Activated CD4-positive, alpha-beta T cell treated with anti-CD3 and anti-CD28 coated beads for 36 hours (primary cell): ENCODE measurements around the gene WFDC13. TPM values are rescaled to one million over a fixed set of nuclear protein-coding genes. Genes with fewer than 3 reads are reported as not detected.

Experiments
- ATAC-seq: fragments of 200-7000 bp; cut with Tn5 transposase; one replicate; pipeline ENCODE4 v1.10.0; 2021; ENCODE audit warnings: mild to moderate bottlenecking, moderate library complexity
- CTCF ChIA-PET: fragments of 350-600 bp; sonication (Branson Sonifier 250); formaldehyde crosslinking; loops from one replicate; lab custom pipeline; 2021; ENCODE audit warnings: antibody characterized with exemption; lab: Charles Lee
- POLR2A ChIA-PET: fragments of 350-600 bp; sonication (Branson Sonifier 250); formaldehyde crosslinking; loops from one replicate; lab custom pipeline; 2021; ENCODE audit warnings: antibody characterized with exemption, inconsistent platforms; lab: Charles Lee
- DNase-seq: peaks from one replicate; pipeline ENCODE4 v3.0.0-alpha.2; 2020
- H3K27ac Mint-ChIP-seq: one replicate; pipeline ENCODE4 v1.8.0; 2021; ENCODE audit warnings: mixed read lengths
- H3K27me3 Mint-ChIP-seq: one replicate; pipeline ENCODE4 v1.8.0; 2021; ENCODE audit warnings: mixed read lengths
- H3K36me3 Mint-ChIP-seq: one replicate; pipeline ENCODE4 v1.8.0; 2021; ENCODE audit warnings: low read depth, mixed read lengths
- H3K4me1 Mint-ChIP-seq: one replicate; pipeline ENCODE4 v1.8.0; 2021; ENCODE audit warnings: mixed read lengths
- H3K4me3 Mint-ChIP-seq: one replicate; pipeline ENCODE4 v1.8.0; 2021; ENCODE audit warnings: mild to moderate bottlenecking, moderate library complexity, mixed read lengths
- H3K9me3 Mint-ChIP-seq: one replicate; pipeline ENCODE4 v1.8.0; 2021; ENCODE audit warnings: low read depth, mixed read lengths
- intact Hi-C, 2 experiments: fragments of 100-400 bp; cut with DNase I in 1 of 2; cut with micrococcal nuclease in 1 of 2; formaldehyde crosslinking; loops; one replicate each; pipeline versions ENCODE4 v1.14.2 to v1.15.1; 2022 to 2024; cut with DNase I, micrococcal nuclease
- total RNA-seq, 2 experiments: library from RNA; stranded (reverse); gene quantifications; one replicate each; pipeline ENCODE4 v1.2.3, GENCODE V29; 2021

WFDC13 gene
- total RNA-seq, 2 experiments from 2014 or later = not detected

DNA sequence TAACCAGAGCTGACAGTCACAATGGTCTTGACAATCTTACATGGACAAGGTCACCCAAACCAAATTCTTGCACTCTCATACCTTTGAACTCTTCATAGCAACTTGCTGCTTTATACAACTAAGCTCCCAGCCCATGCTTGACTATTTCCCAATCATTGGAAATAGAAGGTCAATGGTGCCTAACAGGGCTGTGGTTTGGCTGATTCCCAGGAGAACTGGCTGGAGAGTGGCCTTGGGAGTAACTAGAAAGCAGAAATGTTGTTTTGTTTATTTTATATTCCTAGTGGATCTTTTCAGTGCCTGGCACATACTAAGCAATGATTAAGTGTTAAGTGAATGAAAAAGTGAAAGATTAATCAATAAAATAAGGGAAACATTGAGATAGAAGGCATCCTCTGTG is 23.3 kb downstream of the WFDC13 start:
- Mint-ChIP-seq H3K9me3 (no peaks in the 10 kb centered on the region), H3K4me3 (no peak overlapping the region), H3K27ac (no peak overlapping the region), H3K27me3 (peaks cover 41% of the 10 kb centered on the region), H3K4me1 (peaks cover 5% of the 10 kb centered on the region), H3K36me3 (no peaks in the 10 kb centered on the region)
- intact Hi-C loops = no loop called here
- ChIA-PET POLR2A (no interaction called here), CTCF (interaction anchor here (0.6 to 1.6 kb wide), 4 partner anchors 16 to 136 kb away, joined by 3 to 4 read pairs (median 4); no protein-coding TSS in a partner anchor)
- DNase-seq = no peak
- ATAC-seq = no peak

DNA sequence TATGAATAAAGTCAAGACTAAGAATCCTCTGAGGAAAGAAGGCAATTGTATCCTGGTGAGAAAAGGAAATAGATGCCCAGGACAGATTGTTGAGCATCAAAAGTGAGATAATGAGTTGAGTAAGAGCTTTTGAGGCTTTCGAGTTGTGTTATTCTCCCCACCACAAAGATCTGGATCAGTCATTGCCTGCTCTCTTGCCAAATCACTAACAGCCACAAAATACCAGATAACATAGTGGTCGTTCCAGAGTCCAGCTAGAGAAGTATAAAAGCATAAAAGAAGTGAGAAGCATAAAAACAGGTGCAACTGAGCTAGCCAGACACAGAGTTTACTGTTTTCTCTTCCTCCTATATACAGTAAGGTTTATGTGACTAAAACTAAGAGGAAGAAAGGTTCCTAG is 25.2 kb downstream of the WFDC13 start:
- Mint-ChIP-seq H3K27me3 (peaks cover 42% of the 10 kb centered on the region), H3K4me1 (peaks cover 5% of the 10 kb centered on the region)
- no peak for DNase-seq

DNA sequence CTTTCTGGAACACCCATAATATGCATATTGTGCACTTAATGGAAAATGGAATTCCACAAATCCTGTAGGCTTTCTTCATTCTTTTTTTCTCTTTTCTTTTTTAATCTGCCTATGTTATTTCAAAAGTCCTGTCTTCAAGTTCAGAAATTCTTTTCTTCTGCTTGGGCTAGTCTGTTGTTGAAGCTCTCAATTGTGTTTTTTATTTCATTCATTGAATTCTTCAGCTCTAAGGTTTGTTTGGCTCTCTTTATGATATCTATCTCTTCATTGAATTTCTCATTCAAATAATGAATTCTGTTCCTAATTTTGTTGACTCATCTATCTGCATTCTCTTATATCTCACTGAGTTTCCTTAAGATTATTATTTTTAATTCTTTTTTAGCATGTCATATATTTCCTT is 30.4 kb downstream of the WFDC13 start:
- Mint-ChIP-seq H3K27me3 (peaks cover 31% of the 10 kb centered on the region), H3K9me3 (peaks cover 20% of the 10 kb centered on the region), H3K4me1 (peaks cover under 1% of the 10 kb centered on the region), H3K27ac (no peak overlapping the region), H3K4me3 (no peak overlapping the region), H3K36me3 (peaks cover 4% of the 10 kb centered on the region)
- ChIA-PET POLR2A (no interaction called here), CTCF (no interaction called here)
- intact Hi-C loops = no loop called here
- no peak for ATAC-seq
- no peak for DNase-seq

More for the DNA sequence above, 25.2 kb downstream of the WFDC13 start:
- intact Hi-C loops = no loop called here
- no peak overlapping the region for H3K4me3 Mint-ChIP-seq
- H3K9me3 Mint-ChIP-seq = peaks cover 11% of the 10 kb centered on the region
- peak; percentile 49 for ATAC-seq
- H3K36me3 Mint-ChIP-seq = peaks cover under 1% of the 10 kb centered on the region
- ChIA-PET CTCF (interaction anchor here (1.0 to 1.5 kb wide), 2 partner anchors 28 to 44 kb away, joined by 3 to 5 read pairs; no protein-coding TSS in a partner anchor), POLR2A (no interaction called here)
- H3K27ac Mint-ChIP-seq = no peak overlapping the region

DNA sequence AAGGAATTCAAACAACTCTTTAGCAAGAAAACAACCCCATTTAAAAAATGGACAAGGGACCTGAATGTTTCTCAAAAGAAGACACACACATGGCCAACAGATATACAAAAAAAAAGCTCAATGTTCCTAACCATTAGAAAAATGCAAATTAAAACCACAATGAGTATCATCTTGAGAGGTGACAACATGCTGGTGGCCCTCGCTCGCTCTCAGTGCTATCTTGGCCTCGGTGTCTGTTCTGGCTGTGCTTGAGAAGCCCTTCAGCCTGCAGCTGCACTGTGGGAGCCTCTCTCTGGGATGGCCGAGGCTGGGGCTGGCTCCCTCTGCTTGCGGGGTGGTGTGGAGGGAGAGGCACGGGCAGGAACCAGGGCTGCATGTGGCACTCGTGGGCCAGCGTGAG is 33.7 kb downstream of the WFDC13 start:
- CTCF ChIA-PET = interaction anchor here (1.3 kb wide), 1 partner anchor 35 kb away, joined by 3 read pairs; no protein-coding TSS in a partner anchor
- intact Hi-C loops = no loop called here
- DNase-seq (no peak), ATAC-seq (no peak)
- POLR2A ChIA-PET = no interaction called here
- H3K27me3 Mint-ChIP-seq = peaks cover 29% of the 10 kb centered on the region
- no peak overlapping the region for H3K27ac Mint-ChIP-seq
- H3K36me3 Mint-ChIP-seq = peaks cover 4% of the 10 kb centered on the region
- H3K4me1 Mint-ChIP-seq = no peaks in the 10 kb centered on the region
- H3K4me3 Mint-ChIP-seq = no peak overlapping the region
- peaks cover 20% of the 10 kb centered on the region for H3K9me3 Mint-ChIP-seq

DNA sequence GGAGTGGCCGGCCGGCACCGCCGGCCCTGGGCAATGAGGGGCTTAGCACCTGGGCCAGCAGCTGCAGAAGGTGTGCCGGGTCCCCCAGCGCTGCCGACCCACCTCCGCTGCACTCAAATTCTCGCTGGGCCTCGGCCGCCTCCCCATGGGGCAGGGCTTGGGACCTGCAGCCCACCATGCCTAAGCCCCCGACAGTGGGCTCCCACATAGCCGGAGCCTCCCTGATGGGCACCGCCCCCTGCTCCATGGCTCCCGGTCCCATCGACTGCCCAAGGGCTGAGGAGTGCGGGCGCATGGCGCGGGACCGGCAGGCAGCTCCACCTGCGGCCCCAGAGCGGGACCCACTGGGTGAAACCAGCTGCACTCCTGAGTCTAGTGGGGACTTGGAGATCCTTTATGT is 34.1 kb downstream of the WFDC13 start:
- no peak overlapping the region for H3K4me3 Mint-ChIP-seq
- ChIA-PET POLR2A (no interaction called here), CTCF (interaction anchor here (1.3 kb wide), 1 partner anchor 35 kb away, joined by 3 read pairs; no protein-coding TSS in a partner anchor)
- no peak for DNase-seq
- H3K9me3 Mint-ChIP-seq = peaks cover 17% of the 10 kb centered on the region
- no peaks in the 10 kb centered on the region for H3K4me1 Mint-ChIP-seq
- intact Hi-C loops = no loop called here
- H3K27me3 Mint-ChIP-seq = peaks cover 29% of the 10 kb centered on the region
- ATAC-seq = no peak
- peaks cover 4% of the 10 kb centered on the region for H3K36me3 Mint-ChIP-seq
- no peak overlapping the region for H3K27ac Mint-ChIP-seq

DNA sequence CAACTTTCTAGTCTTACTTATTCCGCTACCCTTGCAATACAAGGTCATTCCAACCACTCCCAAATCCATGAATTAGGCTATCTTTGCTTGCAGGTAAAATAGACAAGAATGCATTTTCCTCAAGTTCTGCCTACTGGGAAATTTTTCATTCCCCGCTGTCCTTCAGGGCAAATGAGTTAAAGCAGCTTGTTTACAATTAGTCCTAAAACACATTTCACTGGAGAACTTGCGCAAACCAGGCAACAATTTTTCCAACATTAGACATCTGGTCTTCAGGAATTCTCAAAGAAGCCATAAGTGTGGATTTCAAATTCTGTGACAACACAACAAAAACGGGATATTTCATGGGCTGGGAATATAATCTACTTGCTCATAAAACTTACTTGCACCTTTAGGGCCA is 40.8 kb downstream of the WFDC13 start:
- no peak for ATAC-seq
- H3K27ac Mint-ChIP-seq = no peak overlapping the region
- ChIA-PET CTCF (interaction anchor here (2.2 kb wide), 1 partner anchor 28 kb away, joined by 7 read pairs; no protein-coding TSS in a partner anchor), POLR2A (no interaction called here)
- H3K9me3 Mint-ChIP-seq = no peaks in the 10 kb centered on the region
- intact Hi-C loops = no loop called here
- H3K36me3 Mint-ChIP-seq = no peaks in the 10 kb centered on the region
- no peak for DNase-seq
- H3K4me3 Mint-ChIP-seq = no peak overlapping the region
- peaks cover 30% of the 10 kb centered on the region for H3K27me3 Mint-ChIP-seq
- peaks cover 2% of the 10 kb centered on the region for H3K4me1 Mint-ChIP-seq

DNA sequence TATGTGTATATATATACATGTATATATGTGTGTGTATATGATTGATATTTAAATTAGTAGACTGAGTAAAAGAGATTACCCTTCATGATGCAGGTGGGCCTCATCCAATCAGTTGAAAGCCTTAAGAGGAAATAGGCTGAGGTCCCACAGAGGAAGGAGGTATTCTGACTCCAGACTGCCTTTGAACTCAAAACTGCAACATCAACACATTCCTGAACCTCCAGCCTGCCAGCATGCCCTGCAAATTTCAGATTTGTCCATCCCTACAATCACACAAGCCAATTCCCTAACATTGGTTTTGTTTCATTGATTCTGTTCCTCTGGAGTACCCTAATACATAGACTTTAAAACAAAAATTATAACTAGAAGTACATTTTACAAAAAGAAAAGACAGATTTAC is 43.2 kb downstream of the WFDC13 start:
- H3K4me1 Mint-ChIP-seq = peaks cover 2% of the 10 kb centered on the region
- ChIA-PET POLR2A (no interaction called here), CTCF (interaction anchor here (0.7 to 1.0 kb wide), 4 partner anchors 26 to 74 kb away, joined by 3 to 4 read pairs (median 3); no protein-coding TSS in a partner anchor)
- H3K4me3 Mint-ChIP-seq = no peak overlapping the region
- no peaks in the 10 kb centered on the region for H3K9me3 Mint-ChIP-seq
- no peak for DNase-seq
- intact Hi-C loops = no loop called here
- no peak overlapping the region for H3K27ac Mint-ChIP-seq
- H3K36me3 Mint-ChIP-seq = no peaks in the 10 kb centered on the region
- peaks cover 42% of the 10 kb centered on the region for H3K27me3 Mint-ChIP-seq
- ATAC-seq = no peak

DNA sequence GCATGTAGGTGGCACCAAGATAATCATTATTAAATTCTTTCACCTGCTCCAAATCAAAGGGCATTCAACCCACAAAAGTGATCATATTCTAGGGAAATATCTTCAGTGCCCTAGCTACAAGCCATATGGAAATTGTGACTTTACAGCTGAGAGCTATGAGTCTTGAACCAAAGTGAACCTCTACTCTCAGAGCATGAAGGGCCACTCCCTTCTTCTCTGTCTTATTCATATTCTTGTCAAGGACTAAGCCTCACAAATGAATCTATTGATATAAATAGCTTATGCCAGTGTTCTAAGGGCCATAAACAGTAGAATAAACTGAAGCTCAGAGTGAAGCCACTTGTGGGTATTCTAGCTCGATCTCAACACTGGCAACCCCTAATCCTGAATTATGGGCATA is 49.9 kb downstream of the WFDC13 start:
- intact Hi-C loops = loop anchor here (1.0 to 10.0 kb wide), 9 partner anchors 39 to 1706 kb away; partner anchors contain the start of genes DNTTIP1 (in 1 of the 2), WFDC3 (in 1 of the 2) and ZNF335 (in 1 of the 2)
- Mint-ChIP-seq H3K27ac (no peak overlapping the region), H3K36me3 (peaks cover 2% of the 10 kb centered on the region), H3K9me3 (peaks cover 6% of the 10 kb centered on the region), H3K27me3 (peaks cover 31% of the 10 kb centered on the region), H3K4me1 (peaks cover 28% of the 10 kb centered on the region), H3K4me3 (no peak overlapping the region)
- peak; percentile 76 for ATAC-seq
- ChIA-PET POLR2A (interaction anchor here (0.7 kb wide), 1 partner anchor 336 kb away, joined by 4 read pairs; the partner anchor contains the start of gene PIGT), CTCF (interaction anchor here (0.6 to 3.3 kb wide), 4 partner anchors 19 to 1605 kb away, joined by 3 to 22 read pairs (median 4); partner anchors contain the start of gene ZMYND8)
- DNase-seq = no peak

DNA sequence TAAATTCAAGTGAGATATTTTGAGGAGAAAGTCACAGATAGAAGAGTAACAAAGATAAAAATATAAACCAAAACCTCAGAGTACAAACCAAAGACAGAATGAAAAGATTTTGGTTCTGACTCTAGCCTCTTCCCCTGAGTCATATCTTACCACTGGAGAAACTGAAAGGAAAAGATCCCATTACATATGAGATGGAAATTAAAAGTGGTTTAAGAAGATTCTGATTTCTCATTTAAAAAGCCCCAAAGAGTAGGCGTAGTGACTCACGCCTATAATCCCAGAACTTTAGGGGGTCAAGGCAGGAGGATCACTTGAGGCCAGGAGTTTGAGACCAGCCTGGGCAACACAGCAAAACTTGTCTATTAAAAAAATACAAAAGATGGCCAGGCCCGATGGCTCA is 50.9 kb downstream of the WFDC13 start:
- POLR2A ChIA-PET = no interaction called here
- intact Hi-C loops = loop anchor here (1.0 to 10.0 kb wide), 9 partner anchors 38 to 1705 kb away; partner anchors contain the start of genes DNTTIP1 (in 1 of the 2), WFDC3 (in 1 of the 2) and ZNF335 (in 1 of the 2)
- peaks cover 28% of the 10 kb centered on the region for H3K4me1 Mint-ChIP-seq
- peaks cover 2% of the 10 kb centered on the region for H3K36me3 Mint-ChIP-seq
- no peak overlapping the region for H3K4me3 Mint-ChIP-seq
- CTCF ChIA-PET = no interaction called here
- peaks cover 6% of the 10 kb centered on the region for H3K9me3 Mint-ChIP-seq
- peaks cover 21% of the 10 kb centered on the region for H3K27me3 Mint-ChIP-seq
- peak; percentile 51 for DNase-seq
- peak overlapping the region; percentile 63 for H3K27ac Mint-ChIP-seq
- ATAC-seq = peak; percentile 76

DNA sequence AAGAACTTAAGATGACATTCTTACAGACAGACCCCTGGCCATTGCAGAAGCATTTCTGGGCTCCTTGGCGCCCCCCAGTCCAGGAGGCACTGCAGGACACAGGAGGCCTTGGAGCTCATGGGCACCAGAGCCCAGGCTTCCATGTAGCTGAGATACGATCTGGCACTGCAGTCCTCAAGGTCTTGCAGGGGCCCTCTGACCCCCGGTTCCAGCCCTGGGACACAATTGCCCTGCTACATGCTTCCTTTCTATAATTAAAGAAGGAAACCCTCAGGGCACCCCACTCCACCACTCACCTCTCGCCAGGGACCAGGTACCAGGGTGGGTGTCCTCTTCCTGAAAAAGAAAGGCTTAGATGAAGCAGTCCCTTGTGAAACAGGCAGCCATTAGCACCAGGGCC is 56.3 kb downstream of the WFDC13 start:
- no peak for ATAC-seq
- ChIA-PET CTCF (no interaction called here), POLR2A (no interaction called here)
- Mint-ChIP-seq H3K27ac (no peak overlapping the region), H3K4me3 (no peak overlapping the region), H3K27me3 (peaks cover 12% of the 10 kb centered on the region), H3K9me3 (peaks cover 6% of the 10 kb centered on the region), H3K36me3 (peaks cover 2% of the 10 kb centered on the region), H3K4me1 (peaks cover 10% of the 10 kb centered on the region)
- intact Hi-C loops = loop anchor here in 1 of 2 experiments (10.0 kb wide), 1 partner anchor 1263 kb away; no protein-coding TSS in a partner anchor
- DNase-seq = no peak
